Uterus (tissue), 4 donors: Measurements from ENCODE around the gene PTPRE. TPM values are rescaled to one million over a fixed set of nuclear protein-coding genes. Genes with fewer than 3 reads are reported as not detected.

Experiments used
- DNase-seq, 2 donors: peaks; one replicate each; pipeline ENCODE4 v3.0.0-alpha.2; 2019 to 2020
- H3K27ac ChIP-seq, 2 donors: fragments of 200-600 bp; sonication (generic); 1 replicate in 1 of 2; 2 replicates in 1 of 2; pipeline ENCODE4 v1.5.1; 2016 to 2018
- H3K27me3 ChIP-seq, 2 donors: fragments of 200-600 bp; sonication (generic); one replicate each; pipeline ENCODE4 v1.5.1; 2018 to 2019; ENCODE audit warnings: control low read depth in 1 of 2
- H3K36me3 ChIP-seq, 2 donors: fragments of 200-600 bp; sonication (generic); one replicate each; pipeline ENCODE4 v1.5.1; 2019; ENCODE audit warnings: control low read depth in 1 of 2
- H3K4me1 ChIP-seq, 2 donors: fragments of 200-600 bp; sonication (generic); one replicate each; pipeline ENCODE4 v1.5.1; 2018 to 2019; ENCODE audit warnings: control low read depth in 1 of 2
- H3K4me3 ChIP-seq, 2 donors: fragments of 200-600 bp; sonication (generic); 1 replicate in 1 of 2; 2 replicates in 1 of 2; pipeline ENCODE4 v1.5.1; 2018 to 2019; ENCODE audit warnings: mild to moderate bottlenecking in 1 of 2
- H3K9me3 ChIP-seq, 2 donors: fragments of 200-600 bp; sonication (generic); one replicate each; pipeline ENCODE4 v1.5.1; 2019; ENCODE audit warnings: control low read depth in 1 of 2
- POLR2A ChIP-seq, 2 donors: fragments of 450-650 bp; IDR thresholded peaks; one replicate each; pipeline ENCODE4 v1.6.1; 2016; ENCODE audit warnings: antibody characterized with exemption in 2 of 2, mild to moderate bottlenecking in 1 of 2, moderate library complexity in 1 of 2
- intact Hi-C: fragments of 100-400 bp; cut with DNase I; formaldehyde crosslinking; loops from one replicate; pipeline ENCODE4 v1.15.1; 2023; ENCODE audit warnings: low total_unique reads
- total RNA-seq, 4 donors: library from RNA; depleted of rRNA in 3 of 4; stranded (reverse); fragments of >200 nt in 3 of 4; gene quantifications; one replicate each; pipeline versions ENCODE4 v1.1.0 to v1.2.4, GENCODE V29; 2014 to 2023
- TF ChIP-seq, protein P1 (sequence below), 4 experiments: fragments of 200-600 bp in 2 of 4; fragments of 450-650 bp in 2 of 4; sonication (generic) in 2 of 4; IDR thresholded peaks; one replicate each; pipeline ENCODE4 v1.5.1; 2016 to 2019; ENCODE audit warnings: antibody characterized with exemption in 4 of 4, mild to moderate bottlenecking in 2 of 4, moderate library complexity in 1 of 4
- donor health status: DM: yes; HTN: yes; CAD: no.

PTPRE gene
- total RNA-seq, 4 donors from 2014 or later: 9.4 to 18.9 (median 16.3) TPM

- intact Hi-C loops: no loop called here
- H3K27me3 ChIP-seq: no peaks in the 10 kb centered on the region
- H3K27ac ChIP-seq: peak overlapping the region in 1 of 2 donors; percentile 62
- H3K4me1 ChIP-seq: peaks cover 0 to 5% of the 10 kb centered on the region in 2 donors
- peak; percentile 46 to 47 for DNase-seq
- no peaks in the 10 kb centered on the region for H3K9me3 ChIP-seq
- H3K36me3 ChIP-seq: no peaks in the 10 kb centered on the region
- TF ChIP-seq, protein P1, sequence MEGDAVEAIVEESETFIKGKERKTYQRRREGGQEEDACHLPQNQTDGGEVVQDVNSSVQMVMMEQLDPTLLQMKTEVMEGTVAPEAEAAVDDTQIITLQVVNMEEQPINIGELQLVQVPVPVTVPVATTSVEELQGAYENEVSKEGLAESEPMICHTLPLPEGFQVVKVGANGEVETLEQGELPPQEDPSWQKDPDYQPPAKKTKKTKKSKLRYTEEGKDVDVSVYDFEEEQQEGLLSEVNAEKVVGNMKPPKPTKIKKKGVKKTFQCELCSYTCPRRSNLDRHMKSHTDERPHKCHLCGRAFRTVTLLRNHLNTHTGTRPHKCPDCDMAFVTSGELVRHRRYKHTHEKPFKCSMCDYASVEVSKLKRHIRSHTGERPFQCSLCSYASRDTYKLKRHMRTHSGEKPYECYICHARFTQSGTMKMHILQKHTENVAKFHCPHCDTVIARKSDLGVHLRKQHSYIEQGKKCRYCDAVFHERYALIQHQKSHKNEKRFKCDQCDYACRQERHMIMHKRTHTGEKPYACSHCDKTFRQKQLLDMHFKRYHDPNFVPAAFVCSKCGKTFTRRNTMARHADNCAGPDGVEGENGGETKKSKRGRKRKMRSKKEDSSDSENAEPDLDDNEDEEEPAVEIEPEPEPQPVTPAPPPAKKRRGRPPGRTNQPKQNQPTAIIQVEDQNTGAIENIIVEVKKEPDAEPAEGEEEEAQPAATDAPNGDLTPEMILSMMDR (IDR thresholded peaks at IDR 0.05): no peak
- TF ChIP-seq POLR2A (IDR thresholded peaks at IDR 0.05): no peak
- no peak overlapping the region for H3K4me3 ChIP-seq
Measured at GRCh38 chr10:127977357-127978009, 70.6 kb downstream of the PTPRE start.

DNA sequence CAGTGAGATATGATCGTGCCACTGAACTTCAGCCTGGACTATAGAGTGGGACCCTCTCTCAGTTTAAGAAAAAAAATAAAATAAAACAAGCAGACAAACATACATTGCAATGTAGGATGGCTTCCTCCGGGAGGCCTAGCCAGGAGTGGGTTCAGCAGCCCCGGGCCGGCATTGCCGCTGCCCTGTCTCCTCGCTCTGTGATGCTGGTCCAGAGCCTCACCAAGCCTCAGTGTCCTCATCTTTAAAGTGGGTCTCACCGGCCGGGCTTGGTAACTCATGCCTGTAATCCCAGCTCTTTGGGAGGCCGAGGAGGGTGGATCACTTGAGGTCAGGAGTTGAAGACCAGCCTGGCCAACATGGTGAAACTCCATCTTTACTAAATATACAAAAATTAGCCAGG is 71.6 kb downstream of the PTPRE start:
- Histone ChIP-seq H3K4me1 (peaks cover 0 to 5% of the 10 kb centered on the region in 2 donors), H3K27ac (peak overlapping the region in 1 of 2 donors; percentile 62), H3K9me3 (no peaks in the 10 kb centered on the region), H3K36me3 (no peaks in the 10 kb centered on the region), H3K27me3 (no peaks in the 10 kb centered on the region), H3K4me3 (no peak overlapping the region)
- TF ChIP-seq, protein P1 (IDR thresholded peaks at IDR 0.05): no peak
- TF ChIP-seq POLR2A (IDR thresholded peaks at IDR 0.05): no peak
- intact Hi-C loops: no loop called here
- no peak for DNase-seq

DNA sequence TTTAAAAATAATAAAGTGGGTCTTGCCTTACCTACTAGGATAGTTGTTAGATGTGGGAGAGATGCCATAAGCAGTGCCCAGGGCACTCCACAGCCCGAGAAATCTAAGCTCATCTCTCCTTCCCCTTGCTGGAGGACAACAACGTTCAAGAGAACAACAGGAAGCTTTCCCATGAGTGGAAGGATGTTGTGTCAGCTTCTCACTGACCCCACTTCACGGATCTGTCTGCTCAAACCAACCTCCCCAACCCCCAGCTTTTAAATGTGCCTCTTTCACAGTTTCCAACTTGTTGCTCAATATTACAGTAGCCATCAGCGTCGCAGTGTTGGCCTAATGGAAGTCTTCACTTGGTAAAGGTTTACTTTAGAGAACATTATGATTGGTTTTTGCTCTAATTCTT is 72.1 kb downstream of the PTPRE start:
- Histone ChIP-seq H3K27me3 (no peaks in the 10 kb centered on the region), H3K4me3 (no peak overlapping the region), H3K36me3 (no peaks in the 10 kb centered on the region), H3K9me3 (no peaks in the 10 kb centered on the region), H3K27ac (no peak overlapping the region), H3K4me1 (peaks cover 0 to 5% of the 10 kb centered on the region in 2 donors)
- no peak for DNase-seq
- intact Hi-C loops: no loop called here
- no peak for TF ChIP-seq POLR2A (IDR thresholded peaks at IDR 0.05)
- TF ChIP-seq, protein P1 (IDR thresholded peaks at IDR 0.05): no peak

GRCh38 chr10:127979566-127979965 is 72.7 kb downstream of the PTPRE start:
- no peak for DNase-seq
- H3K27me3 ChIP-seq: no peaks in the 10 kb centered on the region
- TF ChIP-seq, protein P1 (IDR thresholded peaks at IDR 0.05): no peak
- TF ChIP-seq POLR2A (IDR thresholded peaks at IDR 0.05): no peak
- no peak overlapping the region for H3K27ac ChIP-seq
- no peaks in the 10 kb centered on the region for H3K36me3 ChIP-seq
- intact Hi-C loops: no loop called here
- H3K9me3 ChIP-seq: no peaks in the 10 kb centered on the region
- H3K4me1 ChIP-seq: peaks cover 0 to 5% of the 10 kb centered on the region in 2 donors
- H3K4me3 ChIP-seq: no peak overlapping the region

- H3K4me3 ChIP-seq: no peak overlapping the region
- TF ChIP-seq, protein P1 (IDR thresholded peaks at IDR 0.05): no peak
- TF ChIP-seq POLR2A (IDR thresholded peaks at IDR 0.05): no peak
- H3K9me3 ChIP-seq: no peaks in the 10 kb centered on the region
- DNase-seq: no peak
- H3K36me3 ChIP-seq: no peaks in the 10 kb centered on the region
- intact Hi-C loops: no loop called here
- peaks cover 0 to 5% of the 10 kb centered on the region in 2 donors for H3K4me1 ChIP-seq
- no peaks in the 10 kb centered on the region for H3K27me3 ChIP-seq
- H3K27ac ChIP-seq: no peak overlapping the region
Measured at GRCh38 chr10:127980898-127981297, 74.0 kb downstream of the PTPRE start.
